Panc1 (cell line): ENCODE measurements around the gene SALL3. TPM values are rescaled to one million over a fixed set of nuclear protein-coding genes. Genes with fewer than 3 reads are reported as not detected.

Experiments used
- ATAC-seq: fragments of 200-7000 bp; cut with Tn5 transposase; 2 replicates; pipeline ENCODE4 v1.9.1; 2020; ENCODE audit warnings: mild to moderate bottlenecking, moderate library complexity
- BruUV-seq: library from RNA; stranded (reverse); fragments of 400-500 nt; replicated peaks from 2 replicates; lab custom pipeline; 2021; lab: Mats Ljungman, UMichigan
- CTCF ChIA-PET: fragments of 300-600 bp; sonication (Branson Sonifier 250); formaldehyde crosslinking; loops from one replicate; lab custom pipeline; 2022; ENCODE audit warnings: antibody characterized with exemption; lab: Charles Lee
- POLR2A ChIA-PET: fragments of 300-600 bp; sonication (Branson Sonifier 250); formaldehyde crosslinking; loops from one replicate; lab custom pipeline; 2022; ENCODE audit warnings: antibody characterized with exemption; lab: Charles Lee
- DNase-seq: peaks from one replicate; pipeline ENCODE4 v3.0.0-alpha.2; 2010; ENCODE audit warnings: low read depth, low spot score
- H3K27ac ChIP-seq: 2 replicates; pipeline ENCODE4 v1.5.1; 2011; ENCODE audit warnings: mild to moderate bottlenecking, low read length, inconsistent platforms
- H3K27me3 ChIP-seq: fragments of 200-500 bp; sonication (Bioruptor generic); 2 replicates; pipeline ENCODE4 v1.6.0; 2014; ENCODE audit warnings: low read length, inconsistent platforms; ENCODE audit not compliant: control insufficient read depth, insufficient read depth
- H3K36me3 ChIP-seq: fragments of 200-500 bp; sonication (Bioruptor generic); 2 replicates; pipeline ENCODE4 v1.5.1; 2014; ENCODE audit warnings: inconsistent platforms, mild to moderate bottlenecking, low read length, moderate library complexity; ENCODE audit not compliant: control insufficient read depth, insufficient read depth
- H3K4me1 ChIP-seq: 2 replicates; pipeline ENCODE4 v1.5.1; 2011; ENCODE audit warnings: inconsistent platforms, mild to moderate bottlenecking, low read length, moderate library complexity; ENCODE audit not compliant: control insufficient read depth, insufficient read depth
- H3K4me3 ChIP-seq, 2 experiments: 2 replicates each; pipeline ENCODE4 v1.5.1; 2011 to 2012; ENCODE audit warnings: low read depth in 2 of 2, low read length in 2 of 2, mild to moderate bottlenecking in 2 of 2, inconsistent platforms in 1 of 2, moderate library complexity in 1 of 2
- H3K9me3 ChIP-seq: fragments of 200-500 bp; sonication (Bioruptor generic); 2 replicates; pipeline ENCODE4 v1.5.1; 2014; ENCODE audit warnings: low read depth, mild to moderate bottlenecking, inconsistent platforms, low read length, moderate library complexity; ENCODE audit not compliant: control insufficient read depth, insufficient read depth
- CTCF ChIP-seq: fragments of 450-650 bp; IDR thresholded peaks from 2 replicates; pipeline ENCODE4 v1.5.1; 2017; ENCODE audit warnings: mild to moderate bottlenecking
- POLR2AphosphoS5 ChIP-seq: IDR thresholded peaks from 2 replicates; pipeline ENCODE4 v1.6.1; 2012; ENCODE audit warnings: mild to moderate bottlenecking, low read depth, low read length, moderate library complexity
- REST ChIP-seq, 2 experiments: IDR thresholded peaks; 2 replicates each; pipeline ENCODE4 v1.6.1; 2011 to 2012; ENCODE audit warnings: low read depth in 2 of 2, control low read depth in 1 of 2, low read length in 1 of 2, mild to moderate bottlenecking in 1 of 2, moderate library complexity in 1 of 2; ENCODE audit not compliant: insufficient read depth in 1 of 2
- SIN3A ChIP-seq: IDR thresholded peaks from 2 replicates; pipeline ENCODE4 v1.6.1; 2012; ENCODE audit warnings: low read depth, mild to moderate bottlenecking, low read length, moderate library complexity, borderline replicate concordance; ENCODE audit not compliant: insufficient read depth
- TCF7L2 ChIP-seq: IDR thresholded peaks from 2 replicates; pipeline ENCODE4 v1.6.1; 2011; ENCODE audit warnings: mild to moderate bottlenecking, low read depth, low read length, inconsistent platforms
- in situ Hi-C: cut with HindIII; loops from 2 replicates; pipeline ENCODE4 v1.10.0; 2016; ENCODE audit warnings: low sequenced_read_pairs, low pct_unique_long_range_greater_than_20kb
- intact Hi-C: fragments of 100-400 bp; cut with micrococcal nuclease; formaldehyde crosslinking; loops from one replicate; pipeline ENCODE4 v1.10.0; 2022; ENCODE audit not compliant: unreplicated experiment
- total RNA-seq: library from RNA; stranded (reverse); gene quantifications from one replicate; pipeline ENCODE4 v1.2.1, GENCODE V29; 2021; ENCODE audit not compliant: unreplicated experiment

The SALL3 gene
- total RNA-seq, 1 experiment from 2014 or later: not detected

GRCh38 chr18:78947291-78947690, 32.3 kb upstream of the SALL3 start:
- DNase-seq: no peak
- Histone ChIP-seq H3K27me3 (peaks cover 45% of the 10 kb centered on the region), H3K9me3 (no peaks in the 10 kb centered on the region), H3K36me3 (no peaks in the 10 kb centered on the region), H3K4me1 (no peaks in the 10 kb centered on the region), H3K4me3 (no peak overlapping the region), H3K27ac (no peak overlapping the region)
- ChIA-PET POLR2A (no interaction called here), CTCF (interaction anchor here (0.6 kb wide), 1 partner anchor 127 kb away, joined by 3 read pairs; no protein-coding TSS in a partner anchor)
- TF ChIP-seq REST (IDR thresholded peaks at IDR 0.05; ENCODE audit: insufficient read depth in 1 of 2, low read depth in 2 of 2, low read length in 1 of 2) (no peak), SIN3A (no peak), CTCF (no peak), TCF7L2 (no peak), POLR2AphosphoS5 (no peak)
- intact Hi-C loops: no loop called here
- ATAC-seq: peak; percentile 31; the same call in 1 of the 2 replicates
- in situ Hi-C loops: no loop called here
- BruUV-seq: no TSS peak

GRCh38 chr18:78948221-78948620, 31.4 kb upstream of the SALL3 start:
- ChIA-PET CTCF (interaction anchor here (0.9 kb wide), 1 partner anchor 9 kb away, joined by 5 read pairs; no protein-coding TSS in a partner anchor), POLR2A (no interaction called here)
- no peaks in the 10 kb centered on the region for H3K4me1 ChIP-seq
- no peak overlapping the region for H3K4me3 ChIP-seq
- intact Hi-C loops: no loop called here
- DNase-seq (no peak), ATAC-seq (no peak)
- no TSS peak for BruUV-seq
- no peaks in the 10 kb centered on the region for H3K36me3 ChIP-seq
- TF ChIP-seq CTCF: no peak
- TF ChIP-seq SIN3A: no peak
- no peaks in the 10 kb centered on the region for H3K9me3 ChIP-seq
- in situ Hi-C loops: no loop called here
- peaks cover 38% of the 10 kb centered on the region for H3K27me3 ChIP-seq
- no peak overlapping the region for H3K27ac ChIP-seq
